H9 (cell line): Measurements from ENCODE around the gene BMPR2. TPM values are rescaled to one million over a fixed set of nuclear protein-coding genes. Genes with fewer than 3 reads are reported as not detected.

Experiments used
- DNase-seq: peaks from one replicate; pipeline ENCODE4 v3.0.0-alpha.2; 2017
- H2AFZ ChIP-seq: one replicate; pipeline ENCODE4 v1.6.1; 2013; ENCODE audit warnings: mild to moderate bottlenecking, low read length, control low read depth, moderate library complexity
- H2AK5ac ChIP-seq: 2 replicates; pipeline ENCODE4 v1.6.1; 2013; ENCODE audit warnings: low read length, control low read depth, mixed read lengths; ENCODE audit not compliant: insufficient read length
- H2BK120ac ChIP-seq: one replicate; pipeline ENCODE4 v1.6.1; 2013; ENCODE audit warnings: low read depth, mild to moderate bottlenecking, low read length, control low read depth, inconsistent platforms; ENCODE audit not compliant: poor library complexity, severe bottlenecking
- H2BK12ac ChIP-seq: 2 replicates; pipeline ENCODE4 v1.6.1; 2013; ENCODE audit warnings: low read length, control low read depth, mixed read lengths, low read depth; ENCODE audit not compliant: insufficient read length
- H2BK15ac ChIP-seq: 2 replicates; pipeline ENCODE4 v1.6.1; 2013; ENCODE audit warnings: low read depth, low read length, control low read depth
- H2BK20ac ChIP-seq: one replicate; pipeline ENCODE4 v1.6.1; 2013; ENCODE audit warnings: low read depth, mild to moderate bottlenecking, low read length, control low read depth, inconsistent platforms; ENCODE audit not compliant: poor library complexity, severe bottlenecking
- H2BK5ac ChIP-seq: 2 replicates; pipeline ENCODE4 v1.6.1; 2013; ENCODE audit warnings: low read length, control low read depth, mixed read lengths; ENCODE audit not compliant: insufficient read length
- H3K14ac ChIP-seq: 2 replicates; pipeline ENCODE4 v1.6.1; 2013; ENCODE audit warnings: low read length, control low read depth; ENCODE audit not compliant: insufficient read depth
- H3K18ac ChIP-seq: 2 replicates; pipeline ENCODE4 v1.6.1; 2013; ENCODE audit warnings: low read depth, mild to moderate bottlenecking, mixed read lengths, low read length, control low read depth; ENCODE audit not compliant: insufficient read length
- H3K23ac ChIP-seq: 2 replicates; pipeline ENCODE4 v1.6.1; 2013; ENCODE audit warnings: low read length, control low read depth, mixed read lengths, low read depth; ENCODE audit not compliant: insufficient read length
- H3K23me2 ChIP-seq: 2 replicates; pipeline ENCODE4 v1.6.1; 2013; ENCODE audit warnings: low read depth, mild to moderate bottlenecking, mixed read lengths, low read length, control low read depth; ENCODE audit not compliant: insufficient read length, poor library complexity, severe bottlenecking
- H3K27ac ChIP-seq: 2 replicates; pipeline ENCODE4 v1.5.1; 2013; ENCODE audit warnings: low read length, control low read depth, mixed read lengths, low read depth; ENCODE audit not compliant: insufficient read length
- H3K27me3 ChIP-seq: 2 replicates; pipeline ENCODE4 v1.6.1; 2013; ENCODE audit warnings: low read length, control low read depth, inconsistent platforms; ENCODE audit not compliant: insufficient read depth
- H3K4ac ChIP-seq: 2 replicates; pipeline ENCODE4 v1.6.1; 2013; ENCODE audit warnings: low read depth, mild to moderate bottlenecking, control low read depth, inconsistent platforms, low read length, moderate library complexity
- H3K4me1 ChIP-seq: 2 replicates; pipeline ENCODE4 v1.6.1; 2013; ENCODE audit warnings: low read length, control low read depth, inconsistent platforms; ENCODE audit not compliant: insufficient read depth
- H3K4me2 ChIP-seq: 2 replicates; pipeline ENCODE4 v1.6.1; 2013; ENCODE audit warnings: low read length, control low read depth, mixed read lengths; ENCODE audit not compliant: insufficient read length, insufficient read depth
- H3K56ac ChIP-seq: 2 replicates; pipeline ENCODE4 v1.6.1; 2013; ENCODE audit warnings: low read depth, mild to moderate bottlenecking, mixed read lengths, low read length, control low read depth; ENCODE audit not compliant: insufficient read length
- H3K79me1 ChIP-seq: 2 replicates; pipeline ENCODE4 v1.6.1; 2013; ENCODE audit warnings: low read depth, mild to moderate bottlenecking, moderate library complexity, low read length, control low read depth, inconsistent platforms; ENCODE audit not compliant: insufficient read depth, poor library complexity, severe bottlenecking
- H3K79me2 ChIP-seq: 2 replicates; pipeline ENCODE4 v1.6.1; 2013; ENCODE audit warnings: low read length, control low read depth, inconsistent platforms; ENCODE audit not compliant: insufficient read depth
- H3K9ac ChIP-seq: 2 replicates; pipeline ENCODE4 v1.6.1; 2013; ENCODE audit warnings: low read length, control low read depth, mixed read lengths; ENCODE audit not compliant: insufficient read length; ENCODE audit errors: extremely low read depth
- H3K9me3 ChIP-seq: one replicate; pipeline ENCODE4 v1.6.1; 2013; ENCODE audit warnings: low read depth, low read length, inconsistent platforms; ENCODE audit not compliant: control insufficient read depth
- H3T11ph ChIP-seq: one replicate; pipeline ENCODE4 v1.6.1; 2013; ENCODE audit warnings: mild to moderate bottlenecking, low read length, control low read depth, inconsistent platforms
- H4K20me1 ChIP-seq: one replicate; pipeline ENCODE4 v1.6.1; 2013; ENCODE audit not compliant: control insufficient read depth, insufficient read length, insufficient read depth
- H4K5ac ChIP-seq: 2 replicates; pipeline ENCODE4 v1.6.1; 2013; ENCODE audit warnings: low read depth, mild to moderate bottlenecking, mixed read lengths, low read length, control low read depth; ENCODE audit not compliant: insufficient read length
- H4K8ac ChIP-seq: replicated peaks from 2 replicates; pipeline ENCODE4 v1.6.1; 2013; ENCODE audit warnings: low read length, control low read depth, mixed read lengths, low read depth; ENCODE audit not compliant: insufficient read length
- H4K91ac ChIP-seq: 2 replicates; pipeline ENCODE4 v1.6.1; 2013; ENCODE audit warnings: low read depth, mild to moderate bottlenecking, moderate library complexity, mixed read lengths, low read length, control low read depth; ENCODE audit not compliant: insufficient read length
- H3K27ac Mint-ChIP-seq, 3 experiments: 2 replicates in 2 of 3; 3 replicates in 1 of 3; pipeline ENCODE4 v1.8.0; 2020 to 2021; ENCODE audit warnings: mixed read lengths in 3 of 3, mild to moderate bottlenecking in 1 of 3, moderate library complexity in 1 of 3
- H3K27me3 Mint-ChIP-seq: 2 replicates; pipeline ENCODE4 v1.8.0; 2021; ENCODE audit warnings: low read depth, mild to moderate bottlenecking, moderate library complexity, mixed read lengths
- H3K36me3 Mint-ChIP-seq, 3 experiments: 2 replicates in 2 of 3; 3 replicates in 1 of 3; pipeline ENCODE4 v1.8.0; 2020 to 2021; ENCODE audit warnings: low read depth in 3 of 3, mixed read lengths in 3 of 3; ENCODE audit not compliant: insufficient read depth in 1 of 3
- H3K4me1 Mint-ChIP-seq, 2 experiments: 2 replicates each; pipeline ENCODE4 v1.8.0; 2020; ENCODE audit warnings: mixed read lengths in 2 of 2
- H3K4me3 Mint-ChIP-seq, 2 experiments: 2 replicates in 1 of 2; 3 replicates in 1 of 2; pipeline ENCODE4 v1.8.0; 2020 to 2021; ENCODE audit warnings: mild to moderate bottlenecking in 2 of 2, mixed read lengths in 2 of 2, moderate library complexity in 1 of 2
- H3K9me3 Mint-ChIP-seq, 2 experiments: 2 replicates in 1 of 2; 3 replicates in 1 of 2; pipeline ENCODE4 v1.8.0; 2020; ENCODE audit warnings: mild to moderate bottlenecking in 2 of 2, mixed read lengths in 2 of 2, moderate library complexity in 1 of 2
- CTCF ChIP-seq: fragments of 200-600 bp; sonication (generic); conservative IDR thresholded peaks from 3 replicates; pipeline ENCODE4 v1.8.0; 2021; ENCODE audit warnings: antibody characterized with exemption, mild to moderate bottlenecking
- WGBS: extraction: QIAGEN DNeasy Blood & Tissue Kit; methylation state at CpG from one replicate; pipeline ENCODE4 v1.1.7; 2013; ENCODE audit warnings: missing lambda C conversion rate, low lambda C conversion rate, mixed read lengths; ENCODE audit not compliant: insufficient read length; ENCODE audit errors: extremely low coverage; 5-methylcytosine and 5-hydroxymethylcytosine counted together
- total RNA-seq: library from RNA; stranded (reverse); gene quantifications from 2 replicates; pipeline ENCODE4 v1.2.1, GENCODE V29; 2021

The BMPR2 gene
- total RNA-seq, 1 experiment from 2014 or later: 17.3 TPM

GRCh38 chr2:202510911-202511310 is 134.8 kb downstream of the BMPR2 start:
- H4K8ac ChIP-seq: no peak overlapping the region
- no peak overlapping the region for H3T11ph ChIP-seq
- no peak overlapping the region for H3K4me2 ChIP-seq
- no peak overlapping the region for H2BK15ac ChIP-seq
- H3K23ac ChIP-seq: no peak overlapping the region
- H3K18ac ChIP-seq: no peak overlapping the region
- no peak for DNase-seq
- H3K9me3 Mint-ChIP-seq: no peaks in the 10 kb centered on the region
- no peak overlapping the region for H2BK120ac ChIP-seq
- no peak overlapping the region for H3K4ac ChIP-seq
- H3K4me1 ChIP-seq: no peaks in the 10 kb centered on the region
- no peak overlapping the region for H2AK5ac ChIP-seq
- H4K5ac ChIP-seq: no peak overlapping the region
- H3K27ac Mint-ChIP-seq: peak overlapping the region in 1 of 3 experiments; percentile 57; a peak in 1 of 7 replicates
- no peaks in the 10 kb centered on the region for H3K79me2 ChIP-seq
- H2BK20ac ChIP-seq: no peak overlapping the region
- no peak overlapping the region for H2BK12ac ChIP-seq
- H3K56ac ChIP-seq: no peak overlapping the region
- no peak overlapping the region for H2AFZ ChIP-seq
- no peak overlapping the region for H3K4me3 Mint-ChIP-seq
- peaks cover 3 to 10% (median 6%) of the 10 kb centered on the region in 3 experiments; a peak in 6 of 7 replicates for H3K36me3 Mint-ChIP-seq
- no peak overlapping the region for H3K9ac ChIP-seq
- no peaks in the 10 kb centered on the region for H3K79me1 ChIP-seq
- WGBS: no CpG with 5 or more reads among the region's 3 CpGs
- no peak overlapping the region for H3K27ac ChIP-seq
- H3K9me3 ChIP-seq: no peaks in the 10 kb centered on the region
- no peaks in the 10 kb centered on the region for H3K4me1 Mint-ChIP-seq
- H4K20me1 ChIP-seq: no peaks in the 10 kb centered on the region
- no peaks in the 10 kb centered on the region for H3K27me3 Mint-ChIP-seq
- H2BK5ac ChIP-seq: no peak overlapping the region
- H3K27me3 ChIP-seq: no peaks in the 10 kb centered on the region
- H3K23me2 ChIP-seq: no peaks in the 10 kb centered on the region
- H3K14ac ChIP-seq: no peak overlapping the region
- no peak overlapping the region for H4K91ac ChIP-seq
- no peak for TF ChIP-seq CTCF
